K562 (cell line): Measurements from ENCODE around the gene DAPP1.

Source experiments
- CTCF ChIP-seq, 3 experiments: IDR thresholded peaks in 2 of 3; conservative IDR thresholded peaks in 1 of 3; 2 replicates each; pipeline ENCODE4 v1.5.1; 2011 to 2012; ENCODE audit warnings: low read length in 3 of 3, mild to moderate bottlenecking in 3 of 3, control low read depth in 2 of 3, improper control_type of control experiment in 1 of 3, inconsistent platforms in 1 of 3, low read depth in 1 of 3, mixed read lengths in 1 of 3, moderate library complexity in 1 of 3; ENCODE audit not compliant: insufficient read depth in 2 of 3
- E2F1 ChIP-seq: sonication (generic); formaldehyde crosslinking; IDR thresholded peaks from 2 replicates; pipeline ENCODE4 v1.8.1; 2023; ENCODE audit warnings: mild to moderate bottlenecking, missing genetic modification reagents, moderate library complexity
- FOXP1 ChIP-seq: sonication (generic); formaldehyde crosslinking; IDR thresholded peaks from 2 replicates; pipeline ENCODE4 v1.8.0; 2022; ENCODE audit warnings: mild to moderate bottlenecking, missing genetic modification reagents
- GABPA ChIP-seq: fragments of 200-800 bp; sonication (Bioruptor generic); conservative IDR thresholded peaks from 2 replicates; pipeline ENCODE4 v1.6.1; 2016; ENCODE audit warnings: low read depth, missing genetic modification characterization, missing compliant biosample characterization
- ZNF253 ChIP-seq: fragments of 250-450 bp; sonication (Bioruptor Pico); conservative IDR thresholded peaks from 2 replicates; pipeline ENCODE4 v1.6.1; 2021; ENCODE audit warnings: mild to moderate bottlenecking

GRCh38 chr4:99875071-99875470 is 58.4 kb downstream of the DAPP1 start:
- TF ChIP-seq CTCF (IDR thresholded peaks at IDR 0.05 in 2 of 3, conservative IDR thresholded peaks at IDR 0.05 in 1 of 3; ENCODE audit: insufficient read depth in 2 of 3, low read depth in 1 of 3, low read length in 3 of 3), result no peak
- TF ChIP-seq FOXP1, result no peak
- TF ChIP-seq GABPA (tag), result no peak
- no peak for TF ChIP-seq ZNF253
- TF ChIP-seq E2F1 (CRISPR knock-in tag), result no peak
